A549 (cell line): ENCODE results near the gene KCND3. TPM values are rescaled to one million over a fixed set of nuclear protein-coding genes. Genes with fewer than 3 reads are reported as not detected.

Experiments
- ATAC-seq, 2 experiments: fragments of 200-7000 bp in 1 of 2; fragments of >200 bp in 1 of 2; cut with Nextera tagmentation in 1 of 2; cut with Tn5 transposase in 1 of 2; 3 replicates each; pipeline versions ENCODE4 v1.8.0 to v1.9.1; 2018 to 2020; ENCODE audit warnings: mild to moderate bottlenecking in 1 of 2, moderate library complexity in 1 of 2
- CTCF ChIA-PET: fragments of 300-600 bp; sonication (Branson Sonifier 250); formaldehyde crosslinking; extraction: SDS; loops from one replicate; lab custom pipeline; 2021; ENCODE audit warnings: antibody characterized with exemption, inconsistent platforms; lab: Yijun Ruan, JAX
- POLR2A ChIA-PET: fragments of 350-600 bp; formaldehyde crosslinking; extraction: SDS; loops from one replicate; lab custom pipeline; 2021; ENCODE audit warnings: antibody characterized with exemption, inconsistent platforms; lab: Yijun Ruan, JAX
- DNase-seq, 2 experiments: peaks; one replicate each; pipeline versions ENCODE4 v3.0.0 to v3.0.0-alpha.2; 2011 to 2016; ENCODE audit warnings: low read depth in 1 of 2, low spot score in 1 of 2
- FAIRE-seq: peaks from 2 replicates; lab custom pipeline; 2011; peaks lifted over from hg19 to GRCh38; lab: Jason Lieb, UNC
- H3K27ac ChIP-seq, 2 experiments: fragments of >200 bp; sonication (Bioruptor Twin); formaldehyde crosslinking; 3 replicates each; pipeline ENCODE4 v1.5.1; 2016 to 2017
- H3K4me1 ChIP-seq: fragments of >200 bp; sonication (Bioruptor Twin); formaldehyde crosslinking; 3 replicates; pipeline ENCODE4 v1.6.1; 2016
- H3K4me2 ChIP-seq: fragments of >200 bp; sonication (Bioruptor Twin); formaldehyde crosslinking; 3 replicates; pipeline ENCODE4 v1.6.1; 2016
- H3K4me3 ChIP-seq: fragments of >200 bp; sonication (Bioruptor Twin); formaldehyde crosslinking; 3 replicates; pipeline ENCODE4 v1.5.1; 2016
- H3K9me3 ChIP-seq: fragments of >200 bp; sonication (Bioruptor Twin); formaldehyde crosslinking; 3 replicates; pipeline ENCODE4 v1.6.1; 2016
- CBX8 ChIP-seq: fragments of 200-600 bp; sonication (generic); IDR thresholded peaks from 2 replicates; pipeline ENCODE4 v1.6.1; 2016
- CEBPB ChIP-seq, 2 experiments: fragments of >200 bp in 1 of 2; sonication (Bioruptor Twin) in 1 of 2; formaldehyde crosslinking in 1 of 2; IDR thresholded peaks; 2 replicates each; pipeline ENCODE4 v1.6.1; 2012 to 2016
- CHD2 ChIP-seq: fragments of 150-350 bp; IDR thresholded peaks from 2 replicates; pipeline ENCODE4 v1.6.1; 2014; ENCODE audit warnings: low read length; ENCODE audit not compliant: partially characterized antibody
- CHD4 ChIP-seq: fragments of 200-600 bp; sonication (generic); IDR thresholded peaks from 2 replicates; pipeline ENCODE4 v1.6.1; 2016; ENCODE audit warnings: antibody characterized with exemption, mild to moderate bottlenecking, borderline replicate concordance
- EHF ChIP-seq: fragments of 250-450 bp; sonication (Bioruptor Pico); IDR thresholded peaks from 2 replicates; pipeline ENCODE4 v1.5.0; 2020; ENCODE audit warnings: mild to moderate bottlenecking
- EHMT2 ChIP-seq: fragments of 200-600 bp; sonication (generic); IDR thresholded peaks from 2 replicates; pipeline ENCODE4 v1.6.1; 2016; ENCODE audit warnings: antibody characterized with exemption, low read depth, mild to moderate bottlenecking, moderate library complexity
- FOSL2 ChIP-seq, 2 experiments: fragments of 450-650 bp in 1 of 2; fragments of >200 bp in 1 of 2; sonication (Bioruptor Twin) in 1 of 2; formaldehyde crosslinking; IDR thresholded peaks; 2 replicates each; pipeline versions ENCODE4 v1.5.0 to v1.6.1; 2016 to 2020; ENCODE audit warnings: mild to moderate bottlenecking in 1 of 2, moderate library complexity in 1 of 2
- HOXA7 ChIP-seq: fragments of 250-450 bp; sonication (Bioruptor Pico); IDR thresholded peaks from 2 replicates; pipeline ENCODE4 v1.5.0; 2020; ENCODE audit warnings: mild to moderate bottlenecking, moderate library complexity
- HOXB5 ChIP-seq: fragments of 250-450 bp; sonication (Bioruptor Pico); IDR thresholded peaks from 2 replicates; pipeline ENCODE4 v1.5.0; 2020; ENCODE audit warnings: mild to moderate bottlenecking, moderate library complexity
- JUNB ChIP-seq: fragments of >200 bp; sonication (Bioruptor Twin); formaldehyde crosslinking; IDR thresholded peaks from 2 replicates; pipeline ENCODE4 v1.6.1; 2016
- KDM5A ChIP-seq: fragments of 200-600 bp; sonication (generic); IDR thresholded peaks from 2 replicates; pipeline ENCODE4 v1.6.1; 2016; ENCODE audit warnings: antibody characterized with exemption, mild to moderate bottlenecking
- PBX3 ChIP-seq: IDR thresholded peaks from 2 replicates; pipeline ENCODE4 v1.6.1; 2012
- POLR2AphosphoS2 ChIP-seq: conservative IDR thresholded peaks from 2 replicates; pipeline ENCODE4 v1.6.1; 2012; ENCODE audit warnings: low read length, improper control_type of control experiment, inconsistent platforms
- REST ChIP-seq: fragments of 200-600 bp; sonication (generic); IDR thresholded peaks from 2 replicates; pipeline ENCODE4 v1.6.1; 2016; ENCODE audit warnings: antibody characterized with exemption, mild to moderate bottlenecking, moderate library complexity
- SMC3 ChIP-seq: fragments of >200 bp; sonication (Bioruptor Twin); formaldehyde crosslinking; IDR thresholded peaks from 3 replicates; pipeline ENCODE4 v1.6.1; 2018; ENCODE audit warnings: inconsistent platforms
- TFCP2L1 ChIP-seq: fragments of 250-450 bp; sonication (Bioruptor Pico); IDR thresholded peaks from 2 replicates; pipeline ENCODE4 v1.5.0; 2021; ENCODE audit warnings: mild to moderate bottlenecking
- ZC3H11A ChIP-seq: fragments of 450-650 bp; IDR thresholded peaks from 2 replicates; pipeline ENCODE4 v1.6.1; 2014; ENCODE audit warnings: antibody characterized with exemption, mild to moderate bottlenecking
- ZSCAN20 ChIP-seq: fragments of 250-450 bp; sonication (Bioruptor Pico); IDR thresholded peaks from 2 replicates; pipeline ENCODE4 v1.8.0; 2022; ENCODE audit warnings: mild to moderate bottlenecking, moderate library complexity
- WGBS: methylation state at CpG from one replicate; pipeline ENCODE4 v1.1.6; 2017; ENCODE audit errors: missing lambda C conversion rate; 5-methylcytosine and 5-hydroxymethylcytosine counted together
- polyA plus RNA-seq, 4 experiments: library from polyadenylated mRNA; depleted of rRNA in 3 of 4; stranded (reverse); fragments of >200 nt; fragmentation: RNase III in 1 of 4; extraction: RNeasy Plus Mini Kit Qiagen cat#74134 plus additional on column Dnase treatment in 1 of 4; gene quantifications; 2 replicates in 3 of 4; 3 replicates in 1 of 4; pipeline ENCODE4 v1.2.3, GENCODE V29; 2011 to 2017
- TF ChIP-seq, protein P1 (sequence below): fragments of 150-350 bp; IDR thresholded peaks from 2 replicates; pipeline ENCODE4 v1.6.1; 2014; ENCODE audit warnings: low read depth, mild to moderate bottlenecking, low read length
- TF ChIP-seq, protein P2 (sequence below): fragments of 450-650 bp; IDR thresholded peaks from 2 replicates; pipeline ENCODE4 v1.6.1; 2014; ENCODE audit warnings: antibody characterized with exemption
- TF ChIP-seq, protein P3 (sequence below): fragments of 250-450 bp; sonication (Bioruptor Pico); IDR thresholded peaks from 2 replicates; pipeline ENCODE4 v1.5.0; 2021; ENCODE audit warnings: mild to moderate bottlenecking, moderate library complexity, borderline replicate concordance

The KCND3 gene
- polyA plus RNA-seq, 2 of the 4 experiments (the other 2 are of a cell fraction), result not detected

GRCh38 chr1:111832521-111833155, 156.8 kb downstream of the KCND3 start:
- H3K4me3 ChIP-seq, result no peak overlapping the region
- CTCF ChIA-PET, result no interaction called here
- POLR2A ChIA-PET, result no interaction called here
- DNase-seq (no peak), ATAC-seq (no peak), FAIRE-seq (no peak)
- H3K27ac ChIP-seq, result no peak overlapping the region
- H3K4me2 ChIP-seq, result no peak overlapping the region
- TF ChIP-seq CBX8, result no peak
- no peak for TF ChIP-seq SMC3
- TF ChIP-seq EHF, result no peak
- no peak for TF ChIP-seq HOXB5 (CRISPR knock-in tag)
- TF ChIP-seq HOXA7, result no peak
- no peak for TF ChIP-seq TFCP2L1
- TF ChIP-seq KDM5A, result no peak
- no peak for TF ChIP-seq CHD2
- no peaks in the 10 kb centered on the region for H3K4me1 ChIP-seq
- H3K9me3 ChIP-seq, result no peaks in the 10 kb centered on the region
- WGBS, result 11% methylated on average over 10 of the region's 10 CpGs

DNA sequence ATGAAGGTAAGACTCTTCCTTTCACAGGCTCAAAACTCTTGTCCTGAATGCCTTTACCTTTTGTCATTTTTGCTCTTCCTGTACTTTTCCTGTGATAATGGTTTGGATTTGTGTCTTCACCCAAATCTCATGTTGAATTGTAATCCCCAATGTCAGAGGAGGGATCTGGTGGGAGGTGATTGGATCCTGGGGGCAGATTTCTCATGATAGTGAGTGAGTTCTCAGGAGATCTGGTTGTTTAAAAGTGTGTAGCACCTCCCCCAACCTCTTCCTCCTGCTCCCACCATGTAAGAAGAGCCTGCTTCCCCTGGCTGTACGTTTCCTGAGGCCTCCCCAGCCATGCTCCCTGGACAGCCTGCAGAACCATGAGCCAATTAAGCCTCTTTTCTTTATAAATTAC, 158.3 kb downstream of the KCND3 start:
- Histone ChIP-seq H3K4me1 (no peaks in the 10 kb centered on the region), H3K9me3 (no peaks in the 10 kb centered on the region), H3K4me2 (no peak overlapping the region), H3K4me3 (no peak overlapping the region), H3K27ac (no peak overlapping the region)
- FAIRE-seq (no peak), ATAC-seq (no peak), DNase-seq (no peak)
- CTCF ChIA-PET, result no interaction called here
- TF ChIP-seq ZC3H11A (no peak), FOSL2 (IDR thresholded peaks at IDR 0.05) (no peak), FOSL2 (CRISPR knock-in tag; IDR thresholded peaks at IDR 0.05) (no peak), EHMT2 (no peak), TFCP2L1 (no peak), JUNB (no peak), ZSCAN20 (CRISPR knock-in tag) (no peak), REST (no peak)
- TF ChIP-seq, protein P1, sequence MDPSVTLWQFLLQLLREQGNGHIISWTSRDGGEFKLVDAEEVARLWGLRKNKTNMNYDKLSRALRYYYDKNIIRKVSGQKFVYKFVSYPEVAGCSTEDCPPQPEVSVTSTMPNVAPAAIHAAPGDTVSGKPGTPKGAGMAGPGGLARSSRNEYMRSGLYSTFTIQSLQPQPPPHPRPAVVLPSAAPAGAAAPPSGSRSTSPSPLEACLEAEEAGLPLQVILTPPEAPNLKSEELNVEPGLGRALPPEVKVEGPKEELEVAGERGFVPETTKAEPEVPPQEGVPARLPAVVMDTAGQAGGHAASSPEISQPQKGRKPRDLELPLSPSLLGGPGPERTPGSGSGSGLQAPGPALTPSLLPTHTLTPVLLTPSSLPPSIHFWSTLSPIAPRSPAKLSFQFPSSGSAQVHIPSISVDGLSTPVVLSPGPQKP, result no peak
- 0% methylated on average over 1 of the region's 1 CpG for WGBS
- POLR2A ChIA-PET, result no interaction called here

DNA sequence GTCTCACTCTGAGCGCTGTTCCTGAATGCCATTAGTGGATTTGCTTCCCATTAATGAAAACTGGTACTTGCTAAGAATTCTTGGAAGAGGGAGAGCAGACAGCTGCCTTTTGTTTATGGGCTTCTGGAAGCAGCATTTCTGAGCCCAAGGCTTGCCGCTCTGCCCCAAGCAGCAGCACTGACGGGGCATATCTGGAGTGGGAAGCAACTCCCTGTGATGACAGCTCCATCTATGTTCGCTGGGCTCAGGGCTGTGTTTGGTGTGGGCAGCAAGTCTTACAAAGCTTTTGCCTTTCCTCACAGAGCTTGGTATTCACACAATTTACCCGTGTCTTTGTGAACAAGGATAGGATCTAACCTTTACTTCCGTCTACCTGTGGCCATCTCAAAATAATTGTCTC, 161.5 kb downstream of the KCND3 start:
- Histone ChIP-seq H3K4me3 (no peak overlapping the region), H3K4me1 (no peaks in the 10 kb centered on the region), H3K9me3 (no peaks in the 10 kb centered on the region), H3K4me2 (no peak overlapping the region), H3K27ac (no peak overlapping the region)
- POLR2A ChIA-PET, result no interaction called here
- 18% methylated on average over 6 of the region's 6 CpGs for WGBS
- ATAC-seq (no peak), DNase-seq (no peak), FAIRE-seq (no peak)
- CTCF ChIA-PET, result interaction anchor here (0.8 kb wide), 1 partner anchor 9 kb away, joined by 3 read pairs; no protein-coding TSS in a partner anchor
- no peak for TF ChIP-seq POLR2AphosphoS2
- TF ChIP-seq CHD4, result no peak
- TF ChIP-seq CBX8, result no peak
- TF ChIP-seq, protein P2, sequence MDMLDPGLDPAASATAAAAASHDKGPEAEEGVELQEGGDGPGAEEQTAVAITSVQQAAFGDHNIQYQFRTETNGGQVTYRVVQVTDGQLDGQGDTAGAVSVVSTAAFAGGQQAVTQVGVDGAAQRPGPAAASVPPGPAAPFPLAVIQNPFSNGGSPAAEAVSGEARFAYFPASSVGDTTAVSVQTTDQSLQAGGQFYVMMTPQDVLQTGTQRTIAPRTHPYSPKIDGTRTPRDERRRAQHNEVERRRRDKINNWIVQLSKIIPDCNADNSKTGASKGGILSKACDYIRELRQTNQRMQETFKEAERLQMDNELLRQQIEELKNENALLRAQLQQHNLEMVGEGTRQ, result no peak
- TF ChIP-seq CHD2, result no peak
- TF ChIP-seq, protein P3, sequence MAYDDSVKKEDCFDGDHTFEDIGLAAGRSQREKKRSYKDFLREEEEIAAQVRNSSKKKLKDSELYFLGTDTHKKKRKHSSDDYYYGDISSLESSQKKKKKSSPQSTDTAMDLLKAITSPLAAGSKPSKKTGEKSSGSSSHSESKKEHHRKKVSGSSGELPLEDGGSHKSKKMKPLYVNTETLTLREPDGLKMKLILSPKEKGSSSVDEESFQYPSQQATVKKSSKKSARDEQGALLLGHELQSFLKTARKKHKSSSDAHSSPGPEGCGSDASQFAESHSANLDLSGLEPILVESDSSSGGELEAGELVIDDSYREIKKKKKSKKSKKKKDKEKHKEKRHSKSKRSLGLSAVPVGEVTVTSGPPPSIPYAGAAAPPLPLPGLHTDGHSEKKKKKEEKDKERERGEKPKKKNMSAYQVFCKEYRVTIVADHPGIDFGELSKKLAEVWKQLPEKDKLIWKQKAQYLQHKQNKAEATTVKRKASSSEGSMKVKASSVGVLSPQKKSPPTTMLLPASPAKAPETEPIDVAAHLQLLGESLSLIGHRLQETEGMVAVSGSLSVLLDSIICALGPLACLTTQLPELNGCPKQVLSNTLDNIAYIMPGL (CRISPR knock-in tag), result no peak
- TF ChIP-seq SMC3, result no peak
- no peak for TF ChIP-seq PBX3
- TF ChIP-seq CEBPB (IDR thresholded peaks at IDR 0.05), result no peak
